ENCODE data around the gene JAG1. TPM values are rescaled to one million over a fixed set of nuclear protein-coding genes. Genes with fewer than 3 reads are reported as not detected.

Gene JAG1
- total RNA-seq, 1 donor from 2014 or later: 20.0 TPM

DNA sequence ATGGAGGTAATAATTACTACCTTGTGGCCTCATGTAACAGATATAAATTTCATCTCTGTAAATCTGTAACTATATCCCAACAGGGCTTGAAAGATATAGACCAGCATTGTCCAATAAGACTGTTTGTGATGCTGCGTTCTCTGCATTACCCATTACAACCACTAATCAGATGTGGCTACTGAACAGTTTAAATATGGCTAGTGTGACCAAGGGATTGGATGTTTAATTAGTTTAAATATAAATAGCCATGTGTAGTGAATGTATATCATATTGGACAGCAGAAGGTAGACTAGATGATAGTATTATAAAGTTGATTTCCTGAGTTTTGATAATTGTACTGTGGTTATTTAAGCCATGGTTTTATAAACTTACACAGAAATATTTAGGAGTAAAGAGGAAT is 27.8 kb upstream of the JAG1 start:
- no peak for FAIRE-seq
- DNase-seq (ENCODE audit: low spot score in 2 of 2): no peak

DNA sequence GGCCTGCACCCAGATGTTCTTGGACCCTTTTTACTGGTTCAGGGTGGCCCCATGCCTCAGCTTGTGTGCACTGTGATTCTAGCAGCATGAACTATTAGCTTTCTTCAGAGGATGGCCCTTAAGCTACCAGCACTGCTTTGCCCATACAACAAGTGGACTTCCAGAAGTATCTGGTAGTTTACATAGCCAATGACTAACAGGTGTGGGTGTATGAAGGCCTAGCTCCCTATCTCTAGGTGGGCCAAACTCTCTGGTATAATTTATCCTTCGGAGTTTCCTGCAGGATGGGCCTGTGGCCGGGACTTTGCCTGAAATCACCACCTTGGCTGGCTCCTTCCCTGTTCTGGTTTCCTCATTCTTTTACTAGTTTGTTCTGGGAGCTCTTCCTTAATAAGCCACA is 26.1 kb upstream of the JAG1 start:
- no peak for FAIRE-seq

DNA sequence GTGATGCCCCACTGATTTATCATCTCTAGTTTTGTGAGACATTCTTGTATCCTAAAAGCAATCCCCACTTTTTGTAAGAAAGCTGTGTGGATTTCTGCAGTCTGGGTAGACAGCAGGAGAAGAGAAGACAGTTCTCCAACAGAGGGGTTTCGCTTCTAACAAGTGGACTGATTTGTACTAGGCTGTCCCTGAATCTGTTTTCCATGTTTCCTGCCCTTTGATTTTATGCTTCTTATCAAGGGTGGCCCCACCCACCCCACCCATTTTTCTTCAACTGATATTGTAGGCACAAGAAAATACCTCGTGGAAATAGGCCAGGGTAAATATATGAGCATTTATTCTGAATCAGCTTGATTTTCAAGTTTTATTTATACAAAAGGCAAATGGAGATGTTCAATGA is 25.7 kb upstream of the JAG1 start:
- DNase-seq (ENCODE audit: low spot score in 2 of 2) (no peak), FAIRE-seq (no peak)

More for the DNA sequence above, 26.1 kb upstream of the JAG1 start:
- DNase-seq (ENCODE audit: low spot score in 2 of 2): no peak

DNA sequence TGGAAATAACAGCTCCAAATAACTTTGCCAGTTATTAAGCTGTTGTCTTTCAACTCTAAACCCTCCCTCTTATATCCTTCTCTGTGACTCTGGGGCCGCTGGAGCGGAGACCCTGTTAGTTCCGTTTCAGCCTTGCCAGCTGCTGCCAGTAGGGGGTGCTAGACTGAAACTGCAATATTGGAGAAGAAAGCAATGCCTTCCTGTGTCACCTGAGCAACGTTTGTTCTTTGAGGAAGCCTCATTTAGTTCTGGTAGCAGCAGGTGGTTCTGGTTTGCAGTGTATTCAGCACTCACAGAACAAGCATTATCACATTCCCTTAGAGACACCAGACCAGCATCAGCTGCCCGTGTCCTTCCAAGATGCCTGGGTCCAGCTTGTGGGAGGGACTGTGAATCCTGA is 22.9 kb upstream of the JAG1 start:
- no peak for FAIRE-seq
- no peak for DNase-seq (ENCODE audit: low spot score in 2 of 2)

DNA sequence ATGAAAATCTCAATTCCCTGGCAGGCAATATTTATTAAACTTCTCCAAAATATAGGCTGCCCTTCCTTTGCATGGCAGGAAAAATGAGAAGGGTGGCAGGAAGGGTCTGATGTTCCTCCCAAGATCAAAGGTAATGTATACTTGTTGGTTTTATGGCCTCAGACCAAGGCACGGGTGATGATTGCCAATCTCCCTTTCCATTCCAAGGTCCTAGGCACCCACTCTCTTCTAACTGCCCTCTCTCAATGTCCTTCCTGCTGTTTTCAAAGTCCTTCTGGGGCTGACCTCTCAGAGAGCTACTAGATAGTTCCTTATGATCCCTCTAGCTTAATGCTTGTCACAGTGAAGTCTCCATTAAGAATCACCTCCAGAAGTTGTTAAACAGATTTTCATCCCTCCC is 15.6 kb upstream of the JAG1 start:
- FAIRE-seq (no peak), DNase-seq (ENCODE audit: low spot score in 2 of 2) (no peak)

DNA sequence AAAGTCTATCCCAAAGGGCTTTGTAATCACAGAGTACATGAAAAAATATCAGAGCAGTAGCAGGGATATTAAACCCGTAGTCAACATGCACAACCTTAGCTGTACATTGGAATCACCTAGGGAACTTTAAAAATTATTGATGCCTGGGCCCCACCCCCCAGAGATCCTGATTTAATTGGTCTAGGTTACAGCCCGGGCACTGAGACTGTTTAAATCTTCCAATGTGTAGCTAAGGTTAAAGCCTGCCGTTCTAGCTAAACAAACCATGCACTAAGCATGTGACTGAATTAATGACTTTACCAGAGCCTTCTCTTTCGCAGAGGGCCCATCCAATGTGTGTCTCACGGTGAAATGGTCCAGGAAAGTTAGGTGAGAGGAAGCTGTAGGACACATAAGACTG is 14.1 kb upstream of the JAG1 start:
- DNase-seq (ENCODE audit: low spot score in 2 of 2) (no peak), FAIRE-seq (no peak)

DNA sequence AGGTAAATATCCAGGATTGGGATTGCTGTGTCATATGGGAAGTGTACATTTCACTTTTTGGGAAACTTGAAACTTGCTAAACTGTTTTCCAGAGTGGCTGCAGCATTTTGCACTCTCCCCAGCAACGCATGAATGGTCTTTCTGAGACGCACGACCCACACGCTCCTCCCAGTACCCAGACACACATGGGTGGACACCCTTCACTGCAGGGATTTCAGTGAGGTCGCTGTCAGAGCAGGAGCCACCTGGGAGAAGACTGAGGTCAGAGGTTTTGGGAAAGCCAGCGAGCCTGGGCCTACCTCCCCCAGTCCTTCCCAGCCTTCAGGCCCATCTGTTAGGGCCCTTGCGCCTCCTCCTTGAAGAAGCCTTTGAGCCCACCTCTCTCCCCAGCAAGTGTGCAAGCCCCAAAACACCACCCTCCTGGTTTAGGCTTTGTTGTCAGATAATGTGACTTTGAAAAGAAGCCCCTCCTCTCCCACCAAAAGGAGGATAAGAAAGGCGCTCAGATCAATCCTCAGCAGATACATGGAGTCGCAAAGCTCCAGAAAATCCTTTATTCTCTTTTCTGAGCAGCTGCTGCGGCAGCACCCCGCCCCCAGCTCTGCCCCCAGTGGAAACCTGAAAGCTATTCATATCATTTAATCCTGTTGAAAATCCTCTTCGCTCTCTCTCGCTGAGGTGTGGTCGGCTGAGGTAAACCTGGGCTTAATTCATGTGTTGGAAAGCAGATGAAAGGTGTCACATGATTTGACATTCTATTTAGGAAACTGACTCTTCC is 12.7 kb upstream of the JAG1 start:
- FAIRE-seq (no peak), DNase-seq (ENCODE audit: low spot score in 2 of 2) (no peak)

DNA sequence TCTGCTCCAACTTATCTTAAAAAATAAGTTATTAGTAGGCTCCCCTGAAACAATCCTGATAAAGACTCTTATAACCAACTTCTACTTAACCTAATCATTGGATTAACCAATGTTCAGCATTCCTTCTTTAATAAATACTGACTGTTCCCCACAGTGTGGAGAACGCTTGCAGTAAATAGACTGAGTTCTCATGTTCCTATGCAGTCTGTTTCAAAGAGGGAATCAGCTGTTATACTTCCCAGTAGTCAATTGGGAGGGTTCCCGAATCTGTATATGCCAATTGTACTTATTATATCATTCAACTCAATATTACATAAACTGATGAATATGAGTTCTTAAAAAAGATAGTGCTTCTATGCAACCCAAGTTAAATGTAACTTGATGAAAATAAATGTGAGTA is 9.7 kb upstream of the JAG1 start:
- DNase-seq (ENCODE audit: low spot score in 2 of 2) (no peak), FAIRE-seq (no peak)

DNA sequence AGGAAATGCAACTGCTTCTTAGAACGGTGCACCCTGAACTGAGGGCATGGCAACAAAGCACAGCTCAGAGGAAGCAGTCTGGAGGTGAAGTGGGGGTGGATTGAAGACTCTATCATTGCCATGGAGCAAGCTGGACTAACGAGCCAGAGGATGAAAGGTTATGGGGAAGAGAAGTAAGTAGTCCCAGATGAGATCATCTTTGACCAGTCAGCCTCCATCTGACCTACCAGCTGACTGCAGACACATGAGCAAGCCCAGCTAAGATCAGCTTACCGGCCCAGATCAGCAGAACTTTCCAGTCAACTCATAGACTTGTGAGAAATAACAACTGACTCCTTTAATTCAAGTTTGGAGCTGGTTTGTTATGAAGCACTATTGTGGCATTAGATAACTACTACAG is 9.1 kb upstream of the JAG1 start:
- no peak for FAIRE-seq
- no peak for DNase-seq (ENCODE audit: low spot score in 2 of 2)

DNA sequence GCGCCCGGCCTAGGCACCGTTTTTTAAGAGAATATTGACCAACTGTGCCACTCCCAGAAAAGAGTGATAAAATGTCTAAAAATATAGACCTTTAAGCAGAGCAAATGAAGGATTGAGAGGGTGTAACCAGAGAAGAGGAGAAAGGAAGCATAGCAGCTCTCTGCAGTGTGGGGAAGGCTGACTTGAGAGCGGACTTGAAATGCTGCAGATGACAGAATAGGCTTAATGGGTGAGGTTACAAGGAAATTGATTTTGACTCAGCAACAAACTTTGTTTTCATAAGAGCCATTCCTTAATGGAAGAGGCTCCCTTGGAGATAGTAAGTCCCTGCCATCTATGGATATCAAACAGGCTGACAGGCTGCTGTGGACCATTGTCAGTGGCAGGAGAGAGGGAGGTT is 7.7 kb upstream of the JAG1 start:
- FAIRE-seq: no peak
- no peak for DNase-seq (ENCODE audit: low spot score in 2 of 2)

DNA sequence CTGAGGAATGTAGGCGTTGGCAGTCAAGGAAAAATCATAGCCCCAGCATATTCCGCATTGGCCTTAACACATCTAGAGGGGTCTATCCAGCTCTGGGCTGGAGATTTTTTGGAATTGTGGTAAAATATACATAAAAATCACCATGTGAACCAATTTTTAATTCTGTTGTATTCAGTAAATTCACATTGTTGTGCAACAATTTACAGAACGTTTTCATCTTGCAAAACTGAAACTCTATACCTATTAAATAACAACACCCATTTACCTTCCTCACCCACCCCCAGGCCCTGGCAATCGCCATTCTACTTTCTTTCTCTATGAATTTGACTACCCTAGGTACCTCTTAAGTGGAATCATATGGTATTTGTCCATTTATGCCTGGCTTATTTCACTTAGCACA is 6.8 kb upstream of the JAG1 start:
- no peak for DNase-seq (ENCODE audit: low spot score in 2 of 2)
- FAIRE-seq: no peak

DNA sequence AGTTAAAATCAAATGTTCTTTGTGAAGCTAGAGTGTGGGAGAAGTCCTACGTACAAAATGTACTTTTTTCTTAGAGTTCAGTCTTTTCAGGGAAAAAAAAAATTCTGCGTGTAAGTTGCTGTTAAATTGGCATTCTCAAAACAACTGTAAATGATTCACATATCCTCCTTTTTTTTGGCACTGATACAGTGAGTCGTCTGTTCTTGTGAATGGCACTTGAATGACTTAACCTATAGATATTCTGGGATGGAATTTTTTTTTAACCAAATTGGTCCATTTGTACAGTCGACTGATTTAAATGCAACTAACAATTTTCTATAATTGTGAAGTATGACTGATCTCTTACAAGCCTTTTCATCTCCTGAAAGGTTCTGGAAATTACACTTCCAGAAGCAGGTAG is 5.5 kb upstream of the JAG1 start:
- no peak for DNase-seq (ENCODE audit: low spot score in 2 of 2)
- no peak for FAIRE-seq

DNA sequence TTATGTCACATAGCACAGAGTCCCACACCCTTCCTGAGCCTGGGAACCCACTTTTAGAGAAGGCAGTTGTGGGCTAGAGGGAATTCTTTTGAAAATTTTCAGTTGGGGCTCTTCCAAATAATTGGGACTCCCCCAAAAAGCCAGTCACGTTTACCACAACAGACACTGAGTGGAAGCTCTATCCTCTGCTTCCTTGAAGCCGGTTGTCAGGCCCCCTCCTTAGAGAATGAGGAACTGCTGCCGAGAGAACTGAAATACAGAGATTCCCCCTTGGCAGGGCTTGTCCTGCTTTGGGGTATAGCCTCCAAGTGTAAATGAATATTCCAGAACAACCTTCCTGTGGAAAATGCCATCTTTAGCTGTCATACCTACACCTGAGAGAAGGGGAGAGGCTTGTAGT is 2.7 kb upstream of the JAG1 start:
- DNase-seq (ENCODE audit: low spot score in 2 of 2): no peak
- FAIRE-seq: no peak

DNA sequence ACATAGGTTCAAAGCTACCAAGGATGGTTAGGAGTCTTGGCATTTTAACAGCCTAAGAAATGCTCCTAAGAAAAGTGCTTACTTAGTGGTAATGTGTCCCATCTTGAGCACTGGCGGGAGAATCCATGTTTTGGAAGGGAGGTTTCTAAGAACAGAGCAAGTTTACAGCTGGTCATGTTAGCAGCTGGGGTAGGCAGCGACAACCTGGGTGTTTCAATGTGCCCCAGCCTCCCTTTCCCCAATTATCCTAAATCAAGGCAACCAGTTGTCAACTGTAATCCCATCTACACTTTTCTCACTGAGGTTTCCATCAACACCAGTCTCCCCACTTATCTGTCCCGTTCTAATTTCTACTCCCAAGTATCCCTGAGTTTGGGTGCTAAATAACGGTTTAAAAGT is 1.6 kb upstream of the JAG1 start:
- FAIRE-seq (no peak), DNase-seq (ENCODE audit: low spot score in 2 of 2) (no peak)

DNA sequence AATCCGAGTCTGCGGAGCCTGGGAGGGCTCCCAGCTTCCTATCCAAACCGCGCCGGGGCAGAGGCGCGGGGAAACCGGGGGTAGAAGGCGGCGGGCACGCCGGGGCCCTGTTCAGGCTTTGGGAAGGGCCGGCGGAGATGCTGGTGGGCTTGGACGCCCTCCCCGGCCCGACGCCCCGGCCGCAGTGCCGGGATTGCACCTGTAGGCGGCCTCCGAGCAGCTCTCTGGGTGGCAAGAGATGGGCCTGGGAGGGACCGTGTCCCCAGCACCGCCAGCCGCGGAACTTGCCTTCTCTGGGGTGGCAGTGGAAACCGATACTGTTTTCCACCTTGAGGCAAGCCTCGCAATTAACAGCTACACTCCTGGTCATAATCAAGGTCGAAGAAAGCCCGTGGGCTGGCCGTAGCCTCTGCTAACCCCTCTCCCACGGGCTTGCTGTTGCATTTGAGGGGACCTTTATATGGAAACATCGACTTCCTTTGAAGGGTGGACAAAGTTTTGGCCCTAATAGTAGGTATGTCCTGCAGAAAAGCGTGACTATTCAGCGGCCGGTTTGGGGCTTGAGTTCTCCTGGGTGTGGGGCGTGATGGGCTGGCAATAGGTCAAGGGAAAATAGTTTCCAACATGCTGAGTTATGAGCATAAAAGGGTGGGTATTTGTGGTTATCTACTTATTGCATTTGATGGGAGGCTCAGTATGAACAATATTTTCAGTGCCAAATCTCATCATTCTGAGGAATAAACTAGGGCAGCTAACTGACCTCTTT is 1.1 kb upstream of the JAG1 start:
- DNase-seq (ENCODE audit: low spot score in 2 of 2) (peak; percentile 71 to 75), FAIRE-seq (no peak)

DNA sequence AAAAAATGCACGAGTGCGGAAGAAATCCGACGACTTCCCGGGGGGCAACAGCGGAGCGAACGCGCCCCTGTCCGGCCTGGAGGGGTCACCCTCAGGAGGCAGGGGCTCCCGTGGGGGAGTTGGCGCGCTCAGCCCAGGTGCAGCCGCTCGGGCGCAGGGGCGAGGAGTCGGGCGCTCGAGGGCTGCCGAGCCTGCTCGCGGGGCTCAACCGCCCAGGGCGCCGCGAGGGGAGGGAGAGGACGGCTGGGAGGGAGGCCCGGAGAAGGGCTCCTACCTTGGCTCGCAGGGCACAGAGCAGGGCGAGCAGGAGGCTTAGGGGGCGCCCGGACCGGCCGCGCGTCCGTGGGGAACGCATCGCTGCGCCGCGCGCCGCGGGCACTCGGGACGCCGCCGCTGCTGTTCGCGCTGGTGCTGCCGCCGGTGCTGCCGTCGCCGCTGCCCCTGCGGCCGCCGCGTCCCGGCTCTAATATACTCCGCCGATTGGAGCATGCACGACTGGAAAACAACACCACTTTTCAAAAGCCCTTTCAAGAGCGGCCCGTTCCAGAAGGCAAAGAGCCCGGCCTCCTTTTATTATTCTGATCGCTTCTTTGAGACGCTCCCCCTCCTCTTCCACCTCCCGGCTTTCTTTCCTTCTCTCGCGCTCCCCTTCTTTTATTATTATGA is 490 bp downstream of the JAG1 start:
- peak; percentile 50 to 71 for DNase-seq (ENCODE audit: low spot score in 2 of 2)
- FAIRE-seq: no peak

DNA sequence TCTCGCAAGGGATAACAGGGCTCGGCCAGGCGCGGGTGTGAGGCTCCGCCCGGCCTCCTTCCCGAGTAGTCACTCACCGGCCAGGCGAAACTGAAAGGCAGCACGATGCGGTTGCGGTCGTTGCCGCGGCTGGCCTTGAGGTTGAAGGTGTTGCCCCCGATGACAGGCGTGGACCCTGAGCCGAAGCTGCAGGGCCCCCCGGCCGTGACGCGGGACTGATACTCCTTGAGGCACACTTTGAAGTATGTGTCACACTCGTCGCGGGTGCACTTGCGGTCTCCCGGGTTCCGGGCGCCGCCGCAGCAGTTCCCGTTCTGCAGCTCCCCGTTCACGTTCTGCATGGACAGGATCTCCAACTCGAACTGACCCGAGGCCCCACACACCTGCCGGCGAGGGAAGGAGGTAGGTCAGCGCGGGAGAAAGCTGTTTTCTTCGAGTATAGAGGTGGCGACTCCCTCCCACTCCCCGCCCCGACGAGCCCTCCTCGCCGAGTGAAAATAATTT is 1.1 kb downstream of the JAG1 start:
- FAIRE-seq (no peak), DNase-seq (ENCODE audit: low spot score in 2 of 2) (peak; percentile 27 to 48)

DNA sequence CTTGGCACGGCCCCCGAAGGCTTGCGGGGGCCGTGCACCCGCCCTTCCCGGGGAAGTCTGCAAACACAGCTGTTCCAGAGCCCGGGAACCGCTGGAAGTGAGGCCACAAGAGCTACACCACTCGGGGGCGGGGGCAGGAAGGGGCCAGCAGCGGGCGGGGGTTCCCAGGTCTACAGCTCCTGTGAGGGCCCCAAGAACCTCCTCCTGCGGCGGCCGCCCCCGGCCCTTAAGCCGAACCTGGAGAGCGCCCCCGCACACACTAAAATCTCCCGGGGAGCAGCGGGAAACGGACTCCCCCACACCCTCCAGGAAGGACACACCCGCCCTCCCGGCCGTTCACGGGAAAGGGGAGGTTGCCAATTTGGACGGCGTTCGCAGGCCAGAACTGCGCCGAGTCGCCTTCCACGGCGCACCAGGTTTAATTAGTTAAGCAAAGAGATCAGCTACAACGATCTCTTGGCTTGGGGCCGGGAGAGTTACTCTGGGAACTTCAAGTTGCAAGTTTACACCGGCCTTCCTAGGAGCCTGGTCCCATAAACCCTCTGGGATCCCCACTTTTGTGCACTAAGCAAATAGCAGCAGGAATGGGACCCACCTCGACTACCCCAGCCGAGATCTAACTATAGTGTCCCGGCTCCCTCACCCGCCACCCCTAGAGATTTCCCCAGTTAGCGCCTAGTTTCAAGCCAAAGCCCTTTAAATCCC is 1.7 kb downstream of the JAG1 start:
- FAIRE-seq (no peak), DNase-seq (ENCODE audit: low spot score in 2 of 2) (peak in 1 of 2 donors; percentile 52)

DNA sequence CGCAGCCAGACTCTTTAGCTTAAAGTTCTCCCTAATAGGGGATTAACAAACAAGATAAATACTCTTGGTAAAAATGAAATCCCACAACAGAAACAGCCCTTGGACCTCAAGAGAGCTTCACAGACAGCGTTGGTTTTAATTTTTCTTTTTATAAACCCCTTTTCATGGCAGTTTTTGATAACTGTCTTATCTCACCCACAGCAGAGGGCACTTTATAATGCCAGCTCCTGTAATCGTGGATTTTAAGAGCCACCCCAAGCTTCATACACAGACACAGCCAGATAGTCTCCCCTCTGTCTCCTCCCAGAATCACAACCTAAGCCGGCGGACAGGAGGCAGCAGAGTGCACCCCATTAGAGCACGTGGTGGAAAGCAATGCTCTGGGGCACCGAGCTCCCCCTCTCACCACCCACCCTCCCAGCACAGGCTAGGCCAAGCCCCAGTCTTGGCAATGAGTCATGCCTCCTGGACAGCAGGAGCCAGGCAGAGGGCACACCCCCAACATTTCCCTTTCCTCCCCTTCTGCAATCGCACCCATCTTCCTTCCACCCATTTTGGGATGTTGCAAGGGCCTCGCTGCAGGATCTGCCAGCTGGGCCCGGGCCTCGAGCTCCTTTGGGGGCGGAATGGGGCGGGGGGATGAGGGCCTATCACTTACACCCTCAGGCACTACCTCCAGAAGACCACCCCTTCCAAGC is 2.4 kb downstream of the JAG1 start:
- DNase-seq (ENCODE audit: low spot score in 2 of 2) (peak; percentile 77 to 79), FAIRE-seq (no peak)

Measured in frontal cortex (tissue), 4 donors.